Spleen (tissue), 11 donors: ENCODE results near the gene C21orf58. TPM values are rescaled to one million over a fixed set of nuclear protein-coding genes. Genes with fewer than 3 reads are reported as not detected.
A peak's percentile ranks its signal among the peaks of the same experiment; 100 is the strongest.

Experiments
- DNase-seq: peaks from one replicate; pipeline ENCODE4 v3.0.0-alpha.2; 2020
- H3K27ac ChIP-seq, 8 donors: fragments of 200-600 bp; sonication (generic) in 7 of 8; 1 replicate in 4 of 8; 2 replicates in 4 of 8; pipeline versions ENCODE4 v1.5.0 to v1.8.0; 2016 to 2021; ENCODE audit warnings: inconsistent platforms in 4 of 8, mild to moderate bottlenecking in 4 of 8, moderate library complexity in 1 of 8
- H3K27me3 ChIP-seq, 7 donors: fragments of 200-600 bp; sonication (generic) in 6 of 7; replicated peaks in 1 of 7; 1 replicate in 4 of 7; 2 replicates in 3 of 7; pipeline versions ENCODE4 v1.5.0 to v1.8.0; 2016 to 2021; ENCODE audit warnings: inconsistent platforms in 3 of 7, mild to moderate bottlenecking in 1 of 7
- H3K36me3 ChIP-seq, 6 donors: fragments of 200-600 bp; sonication (generic) in 5 of 6; 1 replicate in 4 of 6; 2 replicates in 2 of 6; pipeline versions ENCODE4 v1.5.0 to v1.8.0; 2016 to 2021; ENCODE audit warnings: inconsistent platforms in 2 of 6
- H3K4me1 ChIP-seq, 6 donors: fragments of 200-600 bp; sonication (generic) in 5 of 6; 1 replicate in 3 of 6; 2 replicates in 3 of 6; pipeline versions ENCODE4 v1.5.0 to v1.8.0; 2016 to 2021; ENCODE audit warnings: inconsistent platforms in 3 of 6
- H3K4me3 ChIP-seq, 8 donors: fragments of 200-600 bp; sonication (generic) in 7 of 8; 1 replicate in 4 of 8; 2 replicates in 4 of 8; pipeline versions ENCODE4 v1.5.0 to v1.8.0; 2016 to 2021; ENCODE audit warnings: inconsistent platforms in 4 of 8, mild to moderate bottlenecking in 4 of 8, moderate library complexity in 2 of 8
- H3K9me3 ChIP-seq, 8 donors: fragments of 200-600 bp; sonication (generic) in 7 of 8; 1 replicate in 4 of 8; 2 replicates in 4 of 8; pipeline versions ENCODE4 v1.5.0 to v1.8.0; 2016 to 2021; ENCODE audit warnings: inconsistent platforms in 4 of 8
- CTCF ChIP-seq, 11 experiments: fragments of 200-600 bp in 7 of 11; fragments of 450-650 bp in 4 of 11; sonication (generic) in 4 of 11; IDR thresholded peaks in 8 of 11; conservative IDR thresholded peaks in 3 of 11; 1 replicate in 7 of 11; 2 replicates in 4 of 11; pipeline versions ENCODE4 v1.4.0 to v1.8.0; 2016 to 2021; ENCODE audit warnings: antibody characterized with exemption in 11 of 11, inconsistent platforms in 4 of 11, mild to moderate bottlenecking in 1 of 11
- POLR2A ChIP-seq, 3 donors: fragments of 450-650 bp; IDR thresholded peaks; one replicate each; pipeline ENCODE4 v1.5.1; 2017; ENCODE audit warnings: antibody characterized with exemption in 3 of 3, mild to moderate bottlenecking in 1 of 3
- POLR2AphosphoS5 ChIP-seq, 3 donors: sonication (generic); formaldehyde crosslinking; IDR thresholded peaks; one replicate each; pipeline ENCODE4 v1.5.1; 2017; ENCODE audit warnings: antibody characterized with exemption in 3 of 3
- WGBS, 5 donors: extraction: QIAGEN DNeasy Blood & Tissue Kit in 3 of 5; methylation state at CpG; one replicate each; pipeline versions ENCODE4 v1.1.5 to v1.1.7; 2013 to 2018; 5-methylcytosine and 5-hydroxymethylcytosine counted together
- intact Hi-C: fragments of 100-400 bp; cut with DNase I; formaldehyde crosslinking; loops from one replicate; pipeline ENCODE4 v1.15.0; 2023; ENCODE audit warnings: low total_unique reads
- polyA plus RNA-seq, 3 donors: library from polyadenylated mRNA; stranded (reverse); fragments of 200-250 nt; gene quantifications; one replicate each; pipeline ENCODE4 v1.2.1, GENCODE V29; 2013
- total RNA-seq, 7 donors: library from RNA; depleted of rRNA in 3 of 7; stranded (reverse); fragments of >200 nt in 3 of 7; fragmentation: NEBNext Ultra II Directional in 4 of 7; extraction: Animal tissue kit (Norgen Biotek cat#: 25700) in 4 of 7; gene quantifications; one replicate each; pipeline versions ENCODE4 v1.1.0 to v1.2.1, GENCODE V29; 2016 to 2021
- donor health status: healthy with polysubstance abuse.
- donor health status: DM: no; HTN: no; CAD: no; lungs with moderate emphysema.
- donor health status: DM: no; HTN: no; CAD: no.
- donor health status: Bipolar disorder and iron deficiency.
- donor health status: healthy.
- donor health status: DM: no; HTN: no; CAD: no.
- donor health status: DM: yes; HTN: yes; CAD: no.

The C21orf58 gene
- total and polyA plus RNA-seq, 10 donors: 1.4 to 5.8 (median 3.9) TPM

DNA sequence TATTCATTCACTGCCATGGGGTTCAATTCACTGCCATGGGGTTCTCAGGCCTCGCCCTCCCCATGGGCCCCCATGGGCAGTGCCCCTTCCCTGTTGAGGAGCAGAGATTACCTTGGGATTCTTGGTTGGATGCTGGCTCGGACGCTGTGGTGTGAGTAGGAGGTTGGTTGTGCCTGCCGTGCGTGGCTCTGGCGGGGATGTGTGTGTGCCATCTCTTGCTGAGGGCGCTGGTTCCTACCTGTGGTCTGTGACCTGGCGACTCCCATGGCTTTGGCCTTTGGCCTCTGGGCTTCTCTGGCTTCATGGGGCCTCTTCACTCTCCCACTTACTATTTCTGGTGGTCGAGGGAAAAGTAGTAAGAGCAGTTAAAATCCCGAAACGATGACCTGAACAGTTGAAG lies 42.4 kb upstream of the C21orf58 start:
- Histone ChIP-seq H3K27me3 (no peaks in the 10 kb centered on the region), H3K4me3 (no peak overlapping the region), H3K9me3 (no peaks in the 10 kb centered on the region), H3K36me3 (peaks cover 5 to 83% (median 51%) of the 10 kb centered on the region in 6 donors), H3K4me1 (peaks cover 4 to 37% (median 20%) of the 10 kb centered on the region in 6 donors), H3K27ac (no peak overlapping the region)
- DNase-seq: no peak
- TF ChIP-seq CTCF (IDR thresholded peaks at IDR 0.05 in 8 of 11, conservative IDR thresholded peaks at IDR 0.05 in 3 of 11) (no peak), POLR2A (IDR thresholded peaks at IDR 0.05) (no peak), POLR2AphosphoS5 (IDR thresholded peaks at IDR 0.05) (no peak)
- intact Hi-C loops: no loop called here
- 73 to 86% (median 82%) methylated on average over 11 of the region's 11 CpGs for WGBS, 5 donors

DNA sequence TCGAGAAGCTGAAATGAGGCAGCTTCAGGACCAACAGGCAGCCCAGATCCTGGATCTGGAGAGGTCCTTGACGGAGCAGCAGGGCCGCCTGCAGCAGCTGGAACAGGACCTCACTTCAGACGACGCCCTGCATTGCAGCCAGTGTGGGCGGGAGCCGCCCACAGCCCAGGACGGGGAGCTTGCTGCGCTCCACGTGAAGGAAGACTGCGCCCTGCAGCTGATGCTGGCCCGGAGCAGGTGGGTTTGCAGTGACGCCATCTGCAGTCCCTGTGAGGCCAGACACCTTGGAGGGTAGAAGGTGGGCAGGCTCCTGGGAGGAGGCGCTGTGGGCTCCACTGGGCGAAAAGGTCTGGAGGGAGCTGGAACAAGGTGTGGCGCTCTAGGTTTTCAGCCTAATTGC lies 40.0 kb upstream of the C21orf58 start:
- Histone ChIP-seq H3K4me3 (no peak overlapping the region), H3K9me3 (no peaks in the 10 kb centered on the region), H3K27me3 (no peaks in the 10 kb centered on the region), H3K27ac (no peak overlapping the region), H3K4me1 (peaks cover 2 to 19% (median 7%) of the 10 kb centered on the region in 6 donors), H3K36me3 (peaks cover 5 to 98% (median 53%) of the 10 kb centered on the region in 6 donors)
- no peak for DNase-seq
- TF ChIP-seq POLR2A (IDR thresholded peaks at IDR 0.05): no peak
- peak in 1 of 3 donors; percentile 18 for TF ChIP-seq POLR2AphosphoS5 (IDR thresholded peaks at IDR 0.05)
- TF ChIP-seq CTCF (IDR thresholded peaks at IDR 0.05 in 8 of 11, conservative IDR thresholded peaks at IDR 0.05 in 3 of 11): no peak
- 91 to 96% (median 94%) methylated on average over 12 to 16 of the region's 16 CpGs for WGBS, 5 donors
- intact Hi-C loops: no loop called here

DNA sequence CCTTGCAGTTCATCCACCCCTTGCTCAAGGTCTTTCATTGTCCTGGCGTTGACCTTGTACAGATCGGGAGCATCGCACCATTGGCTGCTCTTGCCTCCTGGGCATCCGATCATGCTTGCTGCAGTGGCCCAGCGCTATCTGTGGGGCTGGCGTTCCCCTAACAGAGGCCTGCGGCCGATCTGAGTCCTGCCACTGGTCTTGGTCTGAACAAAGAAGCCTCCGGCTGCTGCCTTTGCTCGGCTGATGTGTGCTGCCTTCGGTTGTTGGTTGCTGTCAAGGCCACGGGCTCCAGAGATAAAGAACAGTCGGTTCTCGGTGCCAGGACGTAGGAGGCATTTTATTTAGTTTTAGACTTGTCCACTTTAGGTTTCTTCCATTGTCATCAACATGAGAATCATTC lies 39.3 kb upstream of the C21orf58 start:
- peaks cover 0 to 12% (median under 1%) of the 10 kb centered on the region in 6 donors for H3K4me1 ChIP-seq
- intact Hi-C loops: no loop called here
- H3K4me3 ChIP-seq: no peak overlapping the region
- 76 to 80% (median 78%) methylated on average over 15 of the region's 15 CpGs for WGBS, 5 donors
- peaks cover 5 to 98% (median 60%) of the 10 kb centered on the region in 6 donors for H3K36me3 ChIP-seq
- H3K27ac ChIP-seq: no peak overlapping the region
- TF ChIP-seq CTCF (IDR thresholded peaks at IDR 0.05 in 8 of 11, conservative IDR thresholded peaks at IDR 0.05 in 3 of 11) (no peak), POLR2AphosphoS5 (IDR thresholded peaks at IDR 0.05) (peak in 2 of 3 donors; percentile 10 to 33)
- H3K9me3 ChIP-seq: no peaks in the 10 kb centered on the region
- H3K27me3 ChIP-seq: no peaks in the 10 kb centered on the region
- DNase-seq: no peak

GRCh38 chr21:46361935-46362334 lies 38.3 kb upstream of the C21orf58 start:
- no peak for TF ChIP-seq POLR2AphosphoS5 (IDR thresholded peaks at IDR 0.05)
- TF ChIP-seq CTCF (IDR thresholded peaks at IDR 0.05 in 8 of 11, conservative IDR thresholded peaks at IDR 0.05 in 3 of 11): no peak
- no peak for TF ChIP-seq POLR2A (IDR thresholded peaks at IDR 0.05)
- intact Hi-C loops: no loop called here
- no peaks in the 10 kb centered on the region for H3K27me3 ChIP-seq
- H3K4me3 ChIP-seq: no peak overlapping the region
- H3K27ac ChIP-seq: no peak overlapping the region
- no peaks in the 10 kb centered on the region for H3K9me3 ChIP-seq
- WGBS, 5 donors: 79 to 87% (median 86%) methylated on average over 10 of the region's 10 CpGs
- H3K4me1 ChIP-seq: peaks cover 0 to 6% (median 0%) of the 10 kb centered on the region in 6 donors
- DNase-seq: no peak
- H3K36me3 ChIP-seq: peaks cover 5 to 98% (median 60%) of the 10 kb centered on the region in 6 donors
